ENCODE data around the gene COQ4.

The COQ4 gene

GRCh38 chr9:128383007-128383753 lies 60.5 kb downstream of the COQ4 start:
- no peak for DNase-seq

Data from NCI-H2171 (cell line).